ENCODE results near the gene MYLK3.
A peak's percentile ranks its signal among the peaks of the same experiment; 100 is the strongest.

The MYLK3 gene

DNA sequence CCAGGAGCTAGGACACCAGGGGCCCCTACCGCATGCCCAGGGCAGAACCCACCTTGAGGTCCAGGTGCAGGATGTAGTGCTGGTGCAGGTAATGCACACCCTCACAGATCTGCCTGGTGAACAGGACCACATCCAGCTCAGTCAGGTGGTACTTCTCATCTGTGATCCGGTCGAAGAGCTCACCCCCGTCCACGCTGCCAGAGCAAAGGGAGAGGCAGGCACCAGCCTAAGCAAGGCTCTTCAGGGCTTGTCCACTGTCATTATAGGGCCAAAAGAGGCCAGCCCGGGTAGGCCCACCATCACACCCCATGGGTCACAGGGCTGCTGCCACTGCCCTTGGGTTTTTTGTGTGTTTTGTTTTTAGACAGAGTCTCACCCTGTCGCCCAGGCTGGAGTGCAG is 21.0 kb downstream of the MYLK3 start:
- no peak for DNase-seq

DNA sequence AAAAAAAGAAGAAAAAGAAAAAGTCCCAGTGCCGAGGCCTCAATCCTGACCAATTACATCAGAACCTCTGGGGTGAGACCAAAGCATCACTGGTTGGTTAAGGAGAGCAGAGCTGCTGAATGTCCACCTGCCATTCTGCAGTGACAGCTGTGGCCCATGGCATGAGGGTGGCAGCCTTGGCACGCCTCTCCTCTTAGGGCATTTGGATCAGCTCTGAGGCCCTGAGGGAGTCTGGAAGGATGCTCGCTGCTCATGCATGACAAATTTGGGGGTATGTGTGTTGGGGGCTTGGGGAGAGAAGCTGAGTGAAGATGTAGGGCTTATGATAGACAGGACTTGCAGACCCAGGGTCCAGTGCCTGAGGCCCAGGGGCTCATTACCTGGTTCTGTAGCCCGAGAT is 26.3 kb downstream of the MYLK3 start:
- DNase-seq, result no peak

DNA sequence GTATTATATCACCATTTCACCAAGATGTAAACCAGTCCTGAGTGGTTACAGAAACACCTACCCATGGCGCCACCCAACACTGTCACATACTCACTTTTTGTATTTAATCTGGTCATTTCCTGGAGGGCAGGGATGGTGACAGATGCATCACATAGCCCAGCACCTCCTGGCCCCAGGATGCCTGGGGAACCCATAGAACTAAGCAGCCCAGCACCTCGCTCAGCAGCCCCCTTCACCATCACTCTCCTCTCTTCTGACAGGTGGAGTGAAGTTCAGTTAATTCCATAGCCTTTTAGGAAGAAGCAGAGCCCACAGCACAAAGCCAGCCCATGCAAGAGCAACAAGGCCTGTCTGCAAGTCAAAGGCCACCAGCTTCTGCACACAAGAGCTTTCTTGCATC is 27.5 kb downstream of the MYLK3 start:
- no peak for DNase-seq

DNA sequence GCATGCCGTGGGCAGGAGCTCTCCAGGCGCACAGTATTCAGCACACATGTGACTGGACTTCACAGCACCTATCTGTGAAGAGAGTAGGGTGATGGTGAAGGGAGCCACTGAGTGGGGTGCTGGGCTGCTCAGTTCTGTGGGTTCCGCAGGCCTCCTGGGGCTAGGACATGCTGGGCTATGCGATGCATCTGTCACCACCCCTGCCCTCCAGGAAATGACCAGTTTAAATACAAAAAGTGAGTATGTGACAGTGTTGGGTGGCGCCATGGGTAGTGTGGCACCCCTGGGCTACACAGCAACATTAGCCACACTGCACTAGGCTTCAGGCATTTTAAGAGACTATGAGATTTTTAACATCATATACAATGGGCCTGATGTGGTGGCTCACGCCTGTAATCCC is 28.6 kb downstream of the MYLK3 start:
- DNase-seq, result no peak

DNA sequence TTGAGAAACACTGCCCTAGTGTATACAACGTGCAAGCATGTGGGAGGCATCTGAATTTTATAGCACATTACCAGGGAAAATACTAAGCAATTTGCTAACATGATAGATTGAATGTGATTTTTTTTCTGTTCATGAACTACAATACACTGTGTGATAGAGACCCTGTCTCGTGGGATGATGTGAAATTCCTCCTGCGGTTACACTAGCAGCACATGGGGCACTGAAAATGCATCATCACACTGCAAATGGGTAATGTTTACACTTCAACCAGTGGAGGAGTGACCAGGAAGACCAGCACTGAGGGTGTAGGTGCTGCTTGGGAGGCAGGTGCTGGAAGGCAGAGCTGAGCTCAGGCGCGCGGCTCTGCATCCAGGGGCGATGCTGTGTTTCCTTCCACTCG is 29.9 kb downstream of the MYLK3 start:
- DNase-seq, result no peak

DNA sequence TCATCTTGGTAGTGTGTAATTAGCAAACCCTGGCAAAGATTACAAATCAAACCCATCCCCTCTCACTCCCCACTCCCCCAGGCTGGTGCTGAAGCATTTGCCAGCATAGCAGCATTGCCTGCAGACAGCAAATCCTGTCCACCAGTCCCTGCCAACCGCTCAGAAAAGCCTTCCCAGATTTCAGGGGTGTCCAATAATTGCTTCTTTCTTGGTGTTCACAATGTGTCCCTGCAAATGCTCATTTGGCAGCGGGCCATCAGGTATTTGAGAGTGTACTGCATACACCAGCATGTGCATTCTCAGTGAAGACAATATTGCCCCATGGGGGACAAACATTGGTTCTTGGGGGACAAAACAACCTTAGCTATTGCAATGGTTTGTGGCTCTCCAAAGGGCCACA is 30.5 kb downstream of the MYLK3 start:
- no peak for DNase-seq

DNA sequence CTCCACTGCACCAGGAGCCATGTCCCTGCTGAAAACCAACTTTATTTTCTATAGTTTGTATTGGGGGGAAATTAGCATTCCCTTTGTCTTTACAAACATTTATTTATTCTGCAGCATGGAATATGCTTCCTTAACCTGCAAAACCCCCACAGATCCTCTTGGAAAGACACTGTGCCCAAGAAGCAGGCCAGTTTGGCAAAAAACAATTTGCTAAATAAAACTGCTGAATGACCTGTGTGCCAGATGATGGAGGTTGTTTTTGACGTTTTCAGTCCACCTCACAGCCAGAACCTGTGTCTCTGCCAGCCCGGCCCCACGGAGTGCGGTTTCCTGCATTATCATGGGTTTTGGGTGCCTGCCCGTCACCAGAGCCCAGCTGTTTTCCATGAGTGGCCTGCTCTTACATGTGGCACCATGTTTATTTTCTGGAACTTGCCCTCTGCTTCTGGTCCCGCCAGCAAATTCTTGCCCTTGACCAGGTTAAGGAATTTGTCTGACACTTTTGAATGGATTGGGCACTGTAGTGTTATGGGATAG is 32.3 kb downstream of the MYLK3 start:
- no peak for DNase-seq

DNA sequence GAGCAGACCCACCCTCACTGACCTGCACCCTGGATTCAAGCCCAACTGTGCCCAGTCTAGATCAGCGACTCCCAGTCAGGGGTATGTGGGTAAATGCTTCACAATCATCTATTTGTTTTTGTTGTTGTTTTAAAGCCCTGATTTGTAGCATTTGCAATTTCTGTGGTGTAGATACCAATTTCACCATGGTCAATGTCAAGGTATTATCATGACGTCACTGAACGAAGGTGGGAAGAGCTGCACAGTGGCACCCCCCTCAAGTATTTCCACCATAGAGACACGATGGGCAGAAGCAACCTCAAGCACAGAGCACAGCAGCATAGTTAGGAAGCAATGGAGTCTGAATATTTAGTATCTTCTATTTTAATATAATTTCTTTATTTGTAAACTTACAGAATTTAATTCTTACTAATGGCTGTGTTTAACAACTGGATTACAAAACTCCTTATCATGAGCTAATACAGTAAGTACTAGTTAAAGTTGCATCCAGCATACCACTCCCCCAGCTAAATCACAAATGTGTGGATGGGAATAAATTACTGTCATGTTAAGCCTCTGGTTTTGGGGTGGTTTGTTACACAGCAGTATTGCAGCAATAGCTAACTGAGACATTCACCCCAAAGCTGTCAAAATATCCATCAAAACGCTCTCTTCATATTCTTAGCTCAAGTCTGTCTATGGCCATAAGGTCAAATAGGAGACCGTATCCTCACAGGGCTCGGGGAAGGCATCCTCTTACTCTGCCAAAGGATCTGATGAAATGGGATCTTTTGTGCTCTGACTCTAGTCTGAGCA is 33.1 kb downstream of the MYLK3 start:
- no peak for DNase-seq

DNA sequence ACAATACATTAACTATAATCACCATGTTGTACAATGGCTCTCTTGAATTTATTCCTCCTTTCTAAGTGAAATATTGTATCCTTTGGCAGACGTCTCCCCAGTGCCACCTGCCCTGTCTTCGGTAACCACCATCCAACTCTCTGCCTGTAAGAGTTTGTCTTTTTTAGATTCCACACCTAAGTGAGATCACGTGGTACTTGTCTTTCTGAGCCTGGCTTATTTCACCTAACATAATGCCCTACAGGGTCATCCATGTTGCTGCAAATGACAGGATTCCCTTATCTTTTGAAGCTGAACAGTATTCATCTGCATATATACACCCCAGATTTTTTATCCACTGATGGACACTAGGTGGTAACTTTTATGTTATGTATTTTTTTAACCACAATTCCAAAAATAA is 34.5 kb downstream of the MYLK3 start:
- DNase-seq, result no peak

DNA sequence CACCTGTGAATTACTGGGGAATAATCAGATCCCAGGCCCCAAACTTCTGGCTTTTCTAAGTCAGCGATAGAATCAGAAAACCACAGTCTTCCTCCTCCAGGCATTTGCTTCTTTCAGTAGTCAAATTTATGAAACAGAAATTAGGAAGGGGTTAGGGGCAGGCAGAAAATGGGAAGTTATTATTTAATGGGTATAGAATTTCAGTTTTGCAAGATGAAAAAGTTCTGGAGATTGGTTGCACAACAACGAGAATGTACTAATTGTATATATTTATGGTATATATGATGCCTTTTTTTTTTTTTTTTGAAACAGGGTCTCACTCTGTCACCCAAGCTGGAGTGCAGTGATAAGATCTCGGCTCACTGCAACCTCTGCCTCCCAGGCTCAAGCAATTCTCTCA is 35.2 kb downstream of the MYLK3 start:
- no peak for DNase-seq

DNA sequence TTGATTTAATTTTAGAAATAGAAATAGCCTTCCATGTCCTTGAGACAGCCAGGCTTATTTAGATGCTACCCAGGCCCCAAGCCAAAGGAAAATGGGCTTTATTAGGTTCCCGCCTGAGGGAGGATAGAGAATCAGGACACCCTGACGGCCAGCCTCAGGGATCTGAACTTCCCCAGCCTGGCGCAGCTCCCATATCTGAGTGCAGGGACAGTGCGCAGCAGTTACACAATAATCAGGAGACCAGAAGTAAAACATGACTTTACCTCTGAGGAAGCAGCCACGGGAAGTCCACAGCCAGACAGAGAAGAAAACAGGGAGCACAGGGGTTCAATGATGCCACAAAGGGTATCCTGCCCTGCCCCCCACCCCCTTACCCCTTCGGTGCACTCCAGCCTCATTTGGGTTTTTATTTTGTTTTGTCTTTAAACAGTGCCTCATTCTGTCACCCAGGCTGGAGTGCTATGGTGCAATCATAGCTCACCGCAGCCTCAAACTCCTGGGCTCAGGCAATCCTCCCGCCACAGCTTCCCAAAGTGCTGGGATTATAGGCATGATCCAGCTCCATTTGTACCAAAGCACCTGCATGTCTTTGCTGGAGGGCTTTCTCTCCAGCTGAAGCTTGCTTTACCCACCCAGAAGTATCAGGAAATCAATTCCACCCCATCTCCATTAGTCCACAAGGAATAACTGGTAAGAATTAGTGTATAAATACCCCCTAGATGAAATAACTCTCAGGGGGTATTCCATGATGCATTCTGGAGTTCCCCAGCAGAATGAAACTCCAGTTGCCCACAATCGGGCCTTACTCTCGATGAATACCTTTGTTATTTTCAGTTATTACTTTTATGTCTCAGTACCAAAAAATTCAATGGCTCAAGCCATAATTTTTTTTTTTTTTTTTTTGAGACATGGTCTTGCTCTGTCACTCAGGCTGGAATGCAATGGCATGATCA is 36.8 kb downstream of the MYLK3 start:
- no peak for DNase-seq

DNA sequence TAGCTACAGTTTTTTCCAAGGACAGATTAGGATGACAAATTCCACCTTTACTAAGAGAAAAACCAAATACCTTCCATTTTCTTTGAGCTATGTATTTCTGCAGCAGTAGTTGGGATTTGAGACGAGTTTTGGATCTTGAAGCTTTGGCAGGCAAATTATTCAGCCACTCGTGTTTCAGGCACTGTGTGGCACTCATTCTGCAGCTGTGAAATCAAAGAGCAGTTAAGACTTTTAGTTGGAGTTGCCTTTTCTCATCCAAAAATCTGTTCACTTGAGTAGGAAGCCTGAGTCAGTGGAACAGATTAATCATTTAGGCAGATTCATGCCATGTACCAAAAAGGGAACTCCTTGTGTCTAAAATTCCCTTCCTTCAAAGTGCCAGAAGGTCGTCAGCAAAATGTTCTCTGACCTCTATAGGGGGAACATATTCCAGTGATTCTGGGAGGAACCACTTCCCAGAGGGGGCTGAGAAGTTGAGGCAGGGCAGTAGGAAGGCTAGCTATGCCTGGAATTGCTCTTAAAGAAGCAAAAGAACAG is 38.6 kb downstream of the MYLK3 start:
- DNase-seq, result no peak

DNA sequence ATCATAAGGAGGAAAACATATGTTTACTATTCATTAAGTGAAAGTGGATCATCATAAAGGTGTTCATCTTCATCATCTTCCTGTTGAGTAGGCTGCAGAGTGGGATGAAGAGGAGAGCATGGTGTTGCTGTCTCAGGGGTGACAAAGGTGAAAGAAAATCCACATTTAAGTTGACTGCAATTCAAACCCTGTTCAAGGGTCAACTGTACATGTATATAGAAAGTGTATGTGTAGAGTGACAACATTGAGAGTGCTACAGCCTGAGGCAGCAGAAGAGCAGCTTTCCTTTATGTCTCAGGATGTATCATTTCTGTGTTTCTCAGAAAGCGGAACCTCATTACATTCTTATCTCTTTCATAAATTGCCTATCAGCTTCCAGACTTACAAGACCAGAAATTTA is 41.5 kb downstream of the MYLK3 start:
- DNase-seq, result no peak

DNA sequence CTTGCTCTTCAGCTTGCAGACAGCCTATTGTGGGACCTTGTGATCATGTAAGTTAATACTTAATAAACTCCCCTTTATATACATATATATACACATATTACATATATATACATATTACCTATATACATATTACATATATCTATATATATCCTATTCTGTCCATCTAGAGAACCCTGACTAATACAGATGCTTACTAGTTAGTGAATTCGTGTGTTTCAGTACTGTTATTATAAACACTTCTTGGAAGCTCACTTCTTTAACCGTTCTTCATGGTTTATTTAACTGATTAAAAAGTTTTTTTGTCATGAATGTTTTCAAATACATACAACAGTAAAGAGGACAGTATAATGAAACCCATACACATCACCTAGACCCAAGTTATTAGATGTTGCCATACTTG is 46.1 kb downstream of the MYLK3 start:
- no peak for DNase-seq

DNA sequence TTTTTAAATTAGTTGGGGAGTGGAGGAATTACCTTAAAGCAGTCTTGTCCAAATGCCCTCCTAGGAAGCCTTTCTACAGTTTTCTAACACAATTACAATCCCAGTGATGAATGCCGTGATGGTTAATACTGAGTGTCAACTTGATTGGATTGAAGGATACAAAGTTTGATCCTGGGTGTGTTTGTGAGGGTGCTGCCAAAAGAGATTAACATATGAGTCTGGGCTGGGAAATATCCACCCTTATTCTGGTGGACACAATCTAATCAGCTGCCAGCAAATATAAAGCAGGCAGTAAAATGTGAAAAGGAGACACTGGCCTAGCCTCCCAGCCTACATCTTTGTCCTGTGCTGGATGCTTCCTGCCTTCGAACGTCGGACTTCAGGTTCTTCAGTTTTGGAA is 46.5 kb downstream of the MYLK3 start:
- no peak for DNase-seq

DNA sequence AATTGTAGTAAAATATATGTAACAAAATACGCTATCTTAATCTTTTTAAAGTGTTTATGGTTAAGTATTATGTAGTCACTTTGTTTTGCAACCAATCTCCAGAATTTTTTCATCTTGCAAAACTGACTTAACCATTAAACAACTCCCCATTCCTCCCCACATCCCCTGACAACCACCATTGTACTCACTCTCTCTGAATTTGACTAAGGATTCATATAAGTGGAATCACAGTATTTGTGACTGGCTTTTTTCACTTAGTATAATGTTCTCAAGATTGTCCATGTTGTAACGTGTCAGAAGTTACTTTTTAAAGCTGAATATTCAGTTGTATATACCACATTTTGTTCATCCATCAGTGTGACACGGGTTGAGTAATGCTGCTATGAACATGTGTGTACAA is 48.1 kb downstream of the MYLK3 start:
- DNase-seq, result no peak

DNA sequence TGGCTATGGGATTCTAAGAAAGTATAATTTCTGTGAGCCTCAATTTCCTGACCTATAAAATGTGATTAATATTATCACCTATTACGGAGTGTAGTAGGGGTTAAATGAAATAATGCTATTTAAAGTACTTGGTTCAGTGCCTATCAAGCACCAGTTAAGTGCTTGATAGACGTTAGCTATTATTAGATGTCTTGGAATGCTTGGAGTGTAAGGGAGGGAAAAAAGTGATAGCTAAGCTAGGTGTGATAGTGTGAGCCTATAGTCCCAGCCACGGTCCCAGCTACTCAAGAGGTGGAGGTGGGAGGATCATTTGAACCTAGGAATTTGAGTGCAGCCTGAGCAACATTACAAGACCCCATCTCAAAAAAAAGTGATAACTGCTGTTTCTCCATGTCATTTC is 51.2 kb downstream of the MYLK3 start:
- DNase-seq, result no peak

DNA sequence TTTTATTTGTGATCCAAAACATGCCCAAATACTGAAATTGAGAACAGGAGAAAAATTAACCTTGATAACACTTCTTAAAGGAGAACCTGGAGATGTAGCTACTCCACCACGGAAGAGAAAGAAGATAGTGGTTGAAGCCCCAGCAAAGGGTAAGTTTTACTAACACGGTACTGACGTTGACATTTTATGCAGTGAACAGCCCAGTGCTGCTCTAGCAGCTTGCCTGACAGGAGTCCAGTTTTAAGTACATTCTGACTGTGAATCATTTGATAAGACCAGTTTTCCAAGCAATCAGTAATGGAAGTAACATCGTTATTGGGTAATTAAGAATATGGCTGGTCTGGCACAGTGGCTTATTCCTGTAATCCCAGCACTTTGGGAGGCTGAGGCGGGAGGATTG is 52.2 kb downstream of the MYLK3 start:
- no peak for DNase-seq

DNA sequence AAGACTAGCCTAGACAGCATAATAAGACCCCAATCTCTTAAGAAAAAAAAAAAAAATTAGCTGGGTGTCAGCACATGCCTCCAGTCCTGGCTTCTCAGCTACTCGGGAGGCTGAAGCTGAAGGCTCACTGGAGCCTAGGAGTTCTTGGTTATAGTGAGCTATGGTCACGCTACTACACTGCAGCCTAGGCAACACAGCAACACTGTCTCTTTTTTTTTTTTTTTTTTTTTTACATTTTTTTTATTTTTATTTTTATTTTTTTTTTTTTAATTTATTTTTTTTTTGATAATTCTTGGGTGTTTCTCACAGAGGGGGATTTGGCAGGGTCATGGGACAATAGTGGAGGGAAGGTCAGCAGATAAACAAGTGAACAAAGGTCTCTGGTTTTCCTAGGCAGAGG is 54.5 kb downstream of the MYLK3 start:
- DNase-seq, result no peak

DNA sequence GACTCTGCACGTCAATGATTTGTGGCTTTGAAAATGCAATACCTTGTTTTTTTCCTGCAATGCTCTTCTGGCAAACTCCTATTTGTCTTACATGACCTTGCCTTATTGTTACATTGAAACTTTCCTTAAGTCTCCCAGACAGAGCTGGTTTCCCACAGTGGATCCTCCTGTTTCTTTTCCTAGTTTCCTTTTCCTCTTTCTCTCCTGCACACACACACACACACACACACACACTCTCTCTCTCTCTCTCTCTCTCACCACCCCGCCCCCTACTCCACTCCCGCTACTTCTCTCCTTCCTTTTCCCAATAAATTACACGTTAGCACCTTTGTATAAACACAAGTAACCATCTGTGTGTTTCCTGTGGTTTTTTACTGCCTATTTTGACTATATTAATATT is 56.4 kb downstream of the MYLK3 start:
- peak; percentile 28 for DNase-seq

DNA sequence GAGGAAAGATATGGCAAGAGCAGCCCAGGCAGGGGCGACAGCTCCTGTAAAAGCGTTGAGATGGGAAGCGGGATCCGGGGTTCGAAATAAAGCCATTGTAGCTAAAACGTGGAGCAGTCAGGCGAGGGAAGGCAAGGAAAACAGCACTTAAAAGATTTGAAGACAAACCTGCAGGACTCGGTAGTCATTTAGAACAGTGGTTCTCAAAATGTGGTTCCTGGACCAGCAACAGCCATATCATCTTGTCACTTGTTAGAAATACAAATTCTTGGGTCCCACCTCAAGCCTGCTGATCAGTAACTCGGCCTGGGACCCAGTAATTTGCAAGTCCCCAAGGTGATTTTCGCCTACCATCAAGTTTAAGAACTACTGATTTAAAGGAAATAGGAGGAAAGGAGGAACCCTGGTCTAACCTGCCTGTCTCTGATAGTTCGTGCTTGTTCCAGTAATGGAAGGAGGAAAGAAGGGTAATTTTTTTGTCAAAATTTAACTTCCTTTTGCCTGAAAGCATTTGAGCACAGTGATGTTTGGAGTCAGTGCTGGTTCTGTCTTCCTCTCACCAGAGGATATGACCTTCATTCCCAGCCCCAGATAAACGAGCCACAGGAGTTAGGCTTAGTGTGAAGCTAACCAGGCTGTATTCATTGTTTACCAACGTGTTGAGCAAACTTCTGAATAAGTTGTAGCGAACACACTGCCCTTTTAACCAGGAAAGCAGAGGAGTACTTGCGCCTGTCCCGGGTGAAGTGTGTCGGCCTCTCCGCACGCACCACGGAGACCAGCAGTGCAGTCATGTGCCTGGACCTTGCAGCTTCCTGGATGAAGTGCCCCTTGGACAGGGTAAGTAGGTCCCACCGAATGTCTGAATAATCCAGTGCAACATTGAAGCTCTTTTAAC is 57.6 kb downstream of the MYLK3 start:
- DNase-seq, result peak; percentile 9

Data from fibroblast of upper back skin (primary cell).